Measurements from ENCODE around the gene TAL1.
"Not testable (repeated sequence)": the region's sequence is repeated elsewhere in the genome, so short reads cannot be mapped to it uniquely, and the experiment has no call there.

Gene TAL1

DNA sequence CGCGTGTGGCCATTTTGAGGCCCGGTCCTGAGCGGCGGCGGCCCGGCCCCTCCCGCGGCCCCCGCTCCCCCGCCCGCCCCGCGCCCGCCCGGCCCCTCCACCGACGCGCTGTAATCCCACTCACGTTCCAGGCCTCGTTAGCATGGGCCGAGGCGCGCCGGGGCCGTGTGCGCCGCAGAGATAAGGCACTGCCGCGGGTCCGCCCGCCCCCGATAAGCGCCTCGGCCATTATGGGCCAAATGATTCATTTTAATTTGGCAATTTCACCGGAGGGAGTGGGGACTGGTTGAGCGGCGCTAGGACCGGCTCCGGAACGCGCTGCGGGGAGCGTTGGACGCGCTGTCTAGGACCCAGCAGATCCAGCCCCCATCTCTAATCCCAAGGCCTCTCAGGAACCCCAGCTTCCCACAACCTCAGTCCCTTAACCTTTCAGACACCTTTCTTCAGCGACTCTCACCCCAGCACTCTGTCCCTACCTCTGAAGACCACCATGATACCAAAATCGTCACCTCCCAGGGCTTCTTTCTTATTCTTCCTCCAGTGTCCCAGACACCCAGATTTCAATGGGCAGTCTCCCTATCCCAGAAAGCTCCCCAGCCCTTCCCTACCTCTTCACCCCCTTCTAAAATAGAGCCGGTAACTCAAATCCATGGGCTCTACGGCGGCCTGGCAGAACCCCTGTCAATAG is at the start of gene TAL1:
Gene TAL1, minus strand, starts transcription at position 39 of the 688 bp plus-strand sequence. CDS start 6,337 bp downstream, outside the sequence.
- peak; percentile 13 for DNase-seq (ENCODE audit: low spot score)

DNA sequence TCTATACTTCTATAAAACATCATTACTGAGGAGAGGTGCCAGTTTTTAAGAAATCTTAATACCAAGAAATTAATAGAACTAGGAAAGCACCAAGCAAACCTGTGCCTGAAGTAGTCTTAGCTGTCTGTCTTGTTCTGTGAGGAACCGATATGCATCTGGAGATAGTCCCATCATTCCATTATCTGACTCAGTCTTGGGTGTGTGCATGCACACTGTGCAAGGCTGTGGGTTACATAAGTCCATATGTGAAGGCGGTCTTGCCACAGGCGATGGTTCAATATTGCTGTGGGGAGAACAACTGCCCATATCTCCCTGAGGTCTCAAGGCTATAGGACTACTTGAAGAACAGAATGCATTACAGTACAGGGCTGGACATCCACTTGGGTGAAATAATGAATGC is 48.1 kb upstream of the TAL1 start:
- DNase-seq (ENCODE audit: low spot score), result peak; percentile 51

DNA sequence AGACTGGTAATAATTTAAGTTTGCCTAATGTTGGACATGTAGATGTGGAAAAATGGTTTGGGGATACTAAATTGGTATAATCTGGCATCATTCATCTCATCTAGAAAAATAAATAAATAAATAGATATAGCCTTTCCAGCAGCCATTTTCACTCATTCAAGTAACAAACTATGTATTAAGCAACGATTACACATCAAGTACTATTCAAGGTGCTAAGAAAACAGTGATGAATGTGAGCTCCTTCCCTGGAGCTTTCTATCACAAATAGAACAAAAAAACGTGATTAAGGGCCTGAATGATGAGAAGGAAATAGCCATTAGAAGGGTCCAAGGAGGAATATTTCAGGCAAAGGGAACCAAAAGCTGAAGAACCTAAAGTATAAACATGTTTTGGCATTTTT is 44.8 kb upstream of the TAL1 start:
- no peak for DNase-seq (ENCODE audit: low spot score)

DNA sequence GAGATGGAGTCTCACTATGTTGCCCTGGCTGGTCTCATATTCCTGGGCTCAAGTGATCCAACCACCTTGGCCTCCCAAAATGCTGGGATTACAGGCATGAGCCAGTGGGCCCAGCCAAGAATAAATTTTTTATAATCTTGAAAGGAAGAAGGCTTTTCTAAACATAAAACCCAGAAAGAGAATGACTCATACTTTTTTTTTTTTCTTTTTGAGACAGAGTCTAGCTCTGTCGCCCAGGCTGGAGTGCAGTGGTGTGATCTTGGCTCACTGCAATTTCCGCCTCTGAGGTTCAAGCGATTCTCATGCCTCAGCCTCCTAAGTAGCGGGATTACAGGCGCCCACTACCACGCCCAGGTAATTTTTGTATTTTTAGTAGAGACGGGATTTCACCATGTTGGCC is 43.8 kb upstream of the TAL1 start:
- not testable (repeated sequence) for DNase-seq (ENCODE audit: low spot score)

DNA sequence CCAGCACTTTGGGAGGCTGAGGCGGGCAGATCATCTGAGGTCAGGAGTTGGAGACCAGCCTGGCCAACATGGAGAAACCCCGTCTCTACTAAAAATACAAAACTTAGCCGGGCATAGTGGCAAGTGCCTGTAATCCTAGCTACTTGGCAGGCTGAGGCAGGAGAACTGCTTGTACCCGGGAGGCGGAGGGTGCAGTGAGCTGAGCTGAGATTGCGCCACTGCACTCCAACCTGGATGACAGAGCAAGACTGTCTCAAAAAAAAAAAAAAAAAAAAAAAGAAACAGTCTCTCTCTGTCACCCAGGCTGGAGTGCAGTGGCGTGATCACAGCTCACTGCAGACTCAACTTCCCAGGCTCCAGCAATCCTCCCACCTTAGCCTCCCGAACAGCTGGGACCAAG is 33.5 kb upstream of the TAL1 start:
- DNase-seq (ENCODE audit: low spot score), result not testable (repeated sequence)

GRCh38 chr1:47262787-47263413 is 30.9 kb upstream of the TAL1 start:
- DNase-seq (ENCODE audit: low spot score), result peak; percentile 74

- DNase-seq (ENCODE audit: low spot score), result no peak
Observed at GRCh38 chr1:47257224-47257623, 25.2 kb upstream of the TAL1 start.

GRCh38 chr1:47252795-47253194 is 20.8 kb upstream of the TAL1 start:
- no peak for DNase-seq (ENCODE audit: low spot score)

DNA sequence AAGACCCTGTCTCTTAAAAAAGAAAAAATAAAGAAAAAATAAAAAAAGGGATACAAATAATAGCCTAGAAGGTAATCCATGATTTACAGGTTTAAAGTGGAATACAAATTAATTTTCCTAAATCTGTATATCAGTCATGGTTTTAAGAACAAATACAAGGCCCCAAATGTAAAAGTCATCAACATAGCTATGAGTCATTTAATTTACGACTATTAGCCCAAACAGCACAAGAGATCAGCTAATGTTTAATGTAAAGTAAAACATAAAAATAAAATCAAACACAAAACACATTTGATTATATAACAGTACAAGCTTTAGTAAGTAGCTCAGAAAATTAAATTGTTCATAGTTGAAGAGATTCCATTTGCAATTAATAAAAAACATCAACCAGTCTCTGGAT is 20.3 kb upstream of the TAL1 start:
- no peak for DNase-seq (ENCODE audit: low spot score)

DNA sequence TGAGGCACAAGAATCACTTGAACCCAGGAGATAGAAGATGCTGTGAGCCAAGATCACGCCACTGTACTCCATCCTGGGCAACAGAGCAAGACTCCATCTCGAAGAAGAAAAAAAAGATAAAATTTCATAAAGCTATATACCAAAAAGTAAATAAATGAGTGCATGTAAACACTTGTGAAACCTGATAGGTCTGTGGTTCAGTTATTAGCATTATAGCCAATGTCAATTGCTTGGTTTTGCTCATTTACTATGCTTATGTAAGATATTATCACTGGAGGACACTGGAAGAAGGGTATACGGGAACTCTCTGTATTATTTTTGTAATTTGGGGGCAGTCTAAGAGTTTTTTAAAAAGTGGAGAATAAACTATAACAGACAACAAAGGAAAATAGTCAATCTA is 17.7 kb upstream of the TAL1 start:
- DNase-seq (ENCODE audit: low spot score), result no peak

DNA sequence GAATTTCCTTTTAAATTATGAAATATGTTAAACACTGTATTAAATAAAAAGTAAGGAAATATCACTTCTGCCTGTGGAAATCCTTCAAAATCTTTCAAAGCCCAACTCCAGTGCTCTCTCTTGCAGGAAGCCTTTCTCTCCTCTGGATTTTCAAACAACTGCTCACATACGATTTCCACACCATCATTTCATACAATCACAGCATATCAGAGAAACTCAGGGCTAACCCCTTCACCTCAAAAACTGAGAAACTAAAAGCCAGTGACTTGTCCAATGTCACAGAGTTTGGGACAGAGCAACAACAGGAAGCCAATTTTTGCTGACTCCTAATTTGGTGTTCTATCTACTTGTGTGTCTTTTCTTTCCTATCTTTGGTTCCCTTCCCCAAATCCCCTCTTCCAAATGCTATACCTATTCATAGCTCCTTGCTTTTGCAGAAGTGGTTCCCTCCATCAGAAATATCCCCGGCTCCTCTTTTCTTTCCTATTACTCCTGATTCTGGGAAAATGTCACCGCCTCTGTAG is 12.4 kb upstream of the TAL1 start:
- DNase-seq (ENCODE audit: low spot score), result no peak

GRCh38 chr1:47243910-47244309 is 11.9 kb upstream of the TAL1 start:
- no peak for DNase-seq (ENCODE audit: low spot score)

- no peak for DNase-seq (ENCODE audit: low spot score)
Observed at GRCh38 chr1:47241114-47242113, 9.4 kb upstream of the TAL1 start.

- no peak for DNase-seq (ENCODE audit: low spot score)
Observed at GRCh38 chr1:47238935-47239592, 7.0 kb upstream of the TAL1 start.

DNA sequence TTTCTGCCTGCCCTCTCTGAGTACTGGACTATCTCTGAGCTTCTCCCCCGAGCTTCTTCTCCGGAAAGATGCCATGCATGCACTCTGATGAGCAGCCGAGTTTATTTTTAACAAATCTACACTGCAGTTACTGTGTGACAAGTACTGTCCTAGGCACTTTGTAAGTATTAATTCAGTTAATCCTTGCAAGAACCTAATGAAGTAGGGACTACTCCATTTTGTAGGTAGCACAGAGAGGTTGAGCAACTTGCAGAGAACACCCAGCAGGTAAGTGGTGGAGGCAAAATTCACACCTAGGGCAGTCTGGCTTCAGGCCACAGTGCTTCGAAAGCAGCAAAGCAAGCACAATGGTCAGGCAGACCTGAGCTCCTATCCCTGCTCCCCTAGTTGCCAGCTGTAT is 3.8 kb upstream of the TAL1 start:
- no peak for DNase-seq (ENCODE audit: low spot score)

GRCh38 chr1:47235241-47235681 is 3.2 kb upstream of the TAL1 start:
- peak; percentile 2 for DNase-seq (ENCODE audit: low spot score)

DNA sequence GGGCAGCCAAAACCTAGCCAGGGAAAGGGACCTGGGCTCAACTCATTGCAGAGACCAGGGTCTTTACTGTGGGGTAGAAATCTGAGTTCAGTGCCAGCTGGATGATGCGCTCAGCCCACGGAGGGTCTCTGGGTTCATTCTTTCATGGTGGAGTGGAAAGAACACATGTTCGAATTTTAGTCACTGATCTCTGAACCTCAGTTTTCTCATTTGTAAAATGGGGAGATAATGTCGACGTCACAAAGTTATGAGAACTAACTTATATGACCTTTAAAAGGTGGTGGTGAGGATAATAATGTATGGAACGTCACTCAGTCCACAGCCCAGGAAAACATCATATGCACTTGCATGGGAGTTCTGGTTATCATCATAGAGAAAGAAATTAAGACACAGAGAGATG is 1.2 kb upstream of the TAL1 start:
- no peak for DNase-seq (ENCODE audit: low spot score)

GRCh38 chr1:47231301-47232186 is 481 bp downstream of the TAL1 start:
- DNase-seq (ENCODE audit: low spot score), result peak; percentile 32

GRCh38 chr1:47230692-47231300 is 1.2 kb downstream of the TAL1 start:
- peak; percentile 14 for DNase-seq (ENCODE audit: low spot score)

Measured in AG20443 (cell line).